Mucosa of stomach (tissue), 1 donor: ENCODE data around the gene DEGS2.

Experiments
- H3K27me3 ChIP-seq: one replicate; pipeline ENCODE4 v1.7.0; 2013; ENCODE audit warnings: mild to moderate bottlenecking, low read length; ENCODE audit not compliant: control insufficient read depth, insufficient read depth
- H3K36me3 ChIP-seq: one replicate; pipeline ENCODE4 v1.7.0; 2013; ENCODE audit warnings: low read length; ENCODE audit not compliant: control insufficient read depth, insufficient read depth
- H3K4me1 ChIP-seq: one replicate; pipeline ENCODE4 v1.7.0; 2013; ENCODE audit warnings: mild to moderate bottlenecking, low read length; ENCODE audit not compliant: control insufficient read depth, insufficient read depth
- H3K4me3 ChIP-seq: one replicate; pipeline ENCODE4 v1.7.0; 2013; ENCODE audit warnings: low read length
- H3K9ac ChIP-seq: one replicate; pipeline ENCODE4 v1.7.0; 2013; ENCODE audit warnings: mild to moderate bottlenecking, low read length, moderate library complexity
- H3K9me3 ChIP-seq: one replicate; pipeline ENCODE4 v1.7.0; 2013; ENCODE audit warnings: mild to moderate bottlenecking, low read length, moderate library complexity; ENCODE audit not compliant: control insufficient read depth
- donor health status: Pancreatic carcinoma.

Gene DEGS2

GRCh38 chr14:100155049-100155621 is 4.3 kb downstream of the DEGS2 start:
- H3K27me3 ChIP-seq = peaks cover 4% of the 10 kb centered on the region
- H3K36me3 ChIP-seq = no peaks in the 10 kb centered on the region
- peaks cover 60% of the 10 kb centered on the region for H3K4me1 ChIP-seq
- peak overlapping the region; percentile 59 for H3K9ac ChIP-seq
- no peaks in the 10 kb centered on the region for H3K9me3 ChIP-seq
- H3K4me3 ChIP-seq = peak overlapping the region; percentile 14

DNA sequence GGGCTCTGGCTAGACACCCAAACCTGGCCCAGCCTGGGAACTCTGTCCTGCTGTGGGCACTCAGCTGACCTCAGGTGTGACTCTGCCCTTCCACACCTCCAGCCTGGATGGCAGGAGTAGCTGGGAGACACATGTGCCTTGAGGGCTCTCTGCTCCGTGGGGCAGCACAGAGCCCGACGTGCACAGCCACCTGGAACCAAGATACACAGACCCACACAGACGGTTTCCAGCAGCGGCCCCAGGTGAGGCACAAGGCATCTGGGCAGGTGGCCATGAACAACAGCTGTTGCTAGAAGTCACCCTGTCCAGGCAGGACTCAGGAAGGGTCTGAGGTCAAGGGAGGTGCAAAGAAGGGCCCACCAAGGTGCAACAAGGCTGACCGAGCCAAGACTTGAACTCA is 5.9 kb downstream of the DEGS2 start:
- Histone ChIP-seq H3K4me1 (peaks cover 75% of the 10 kb centered on the region), H3K27me3 (no peaks in the 10 kb centered on the region), H3K9me3 (no peaks in the 10 kb centered on the region), H3K9ac (no peak overlapping the region), H3K4me3 (no peak overlapping the region), H3K36me3 (no peaks in the 10 kb centered on the region)

GRCh38 chr14:100152091-100152490 is 7.4 kb downstream of the DEGS2 start:
- Histone ChIP-seq H3K9me3 (no peaks in the 10 kb centered on the region), H3K9ac (no peak overlapping the region), H3K4me1 (peaks cover 82% of the 10 kb centered on the region), H3K27me3 (no peaks in the 10 kb centered on the region), H3K4me3 (no peak overlapping the region), H3K36me3 (no peaks in the 10 kb centered on the region)

- Histone ChIP-seq H3K9me3 (no peaks in the 10 kb centered on the region), H3K4me3 (no peak overlapping the region), H3K36me3 (no peaks in the 10 kb centered on the region)
Measured at GRCh38 chr14:100150932-100151587, 8.4 kb downstream of the DEGS2 start.

GRCh38 chr14:100149851-100150611 is 9.4 kb downstream of the DEGS2 start:
- H3K4me3 ChIP-seq = no peak overlapping the region
- peaks cover 82% of the 10 kb centered on the region for H3K4me1 ChIP-seq
- H3K9me3 ChIP-seq = no peaks in the 10 kb centered on the region
- no peaks in the 10 kb centered on the region for H3K27me3 ChIP-seq
- H3K9ac ChIP-seq = peak overlapping the region; percentile 39
- no peaks in the 10 kb centered on the region for H3K36me3 ChIP-seq

More at GRCh38 chr14:100150932-100151587, 8.4 kb downstream of the DEGS2 start:
- peaks cover 82% of the 10 kb centered on the region for H3K4me1 ChIP-seq
- H3K9ac ChIP-seq = peak overlapping the region; percentile 39
- no peaks in the 10 kb centered on the region for H3K27me3 ChIP-seq

- Histone ChIP-seq H3K4me1 (peaks cover 88% of the 10 kb centered on the region), H3K27me3 (no peaks in the 10 kb centered on the region), H3K9ac (no peak overlapping the region), H3K36me3 (no peaks in the 10 kb centered on the region), H3K4me3 (no peak overlapping the region), H3K9me3 (no peaks in the 10 kb centered on the region)
Measured at GRCh38 chr14:100148837-100149731, 10.4 kb downstream of the DEGS2 start.

DNA sequence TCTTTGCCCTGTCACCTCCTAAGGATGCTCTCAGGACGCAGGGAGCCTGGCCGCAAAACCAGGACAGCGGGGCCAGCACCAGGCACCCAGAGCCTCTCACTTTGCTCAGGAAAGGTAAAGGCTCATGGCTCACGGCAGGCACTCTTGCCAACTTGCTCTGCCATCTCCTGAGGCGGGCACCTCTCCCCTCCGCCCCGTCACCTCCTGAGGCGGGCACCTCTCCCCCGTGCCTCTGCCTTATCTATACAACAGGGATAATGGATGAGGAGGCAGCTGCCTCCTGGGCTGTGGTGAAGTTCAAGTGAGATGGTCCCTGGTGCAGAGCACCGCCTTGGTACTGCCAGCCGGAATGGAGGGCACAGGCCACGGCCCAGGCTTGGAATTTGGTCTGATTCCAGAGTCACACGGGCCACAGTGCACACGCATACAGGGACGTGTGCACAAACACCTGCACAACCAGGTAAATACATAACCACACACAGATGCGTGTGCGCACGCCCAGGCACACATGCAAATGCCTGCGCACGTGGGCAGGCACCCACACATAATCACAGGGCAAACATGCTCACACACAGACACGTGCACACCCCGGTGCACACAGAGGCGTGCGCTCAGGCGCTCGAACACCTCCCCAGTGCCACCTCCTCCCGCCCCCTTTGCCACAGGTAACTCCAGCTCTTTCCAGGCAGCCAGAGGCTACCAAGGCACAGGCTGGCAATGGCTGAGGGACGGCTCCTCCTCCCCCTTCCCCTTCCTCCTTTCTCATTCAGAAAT is 11.6 kb downstream of the DEGS2 start:
- no peaks in the 10 kb centered on the region for H3K27me3 ChIP-seq
- H3K4me1 ChIP-seq = peaks cover 93% of the 10 kb centered on the region
- no peaks in the 10 kb centered on the region for H3K36me3 ChIP-seq
- peak overlapping the region; percentile 37 for H3K9ac ChIP-seq
- no peaks in the 10 kb centered on the region for H3K9me3 ChIP-seq
- H3K4me3 ChIP-seq = no peak overlapping the region

DNA sequence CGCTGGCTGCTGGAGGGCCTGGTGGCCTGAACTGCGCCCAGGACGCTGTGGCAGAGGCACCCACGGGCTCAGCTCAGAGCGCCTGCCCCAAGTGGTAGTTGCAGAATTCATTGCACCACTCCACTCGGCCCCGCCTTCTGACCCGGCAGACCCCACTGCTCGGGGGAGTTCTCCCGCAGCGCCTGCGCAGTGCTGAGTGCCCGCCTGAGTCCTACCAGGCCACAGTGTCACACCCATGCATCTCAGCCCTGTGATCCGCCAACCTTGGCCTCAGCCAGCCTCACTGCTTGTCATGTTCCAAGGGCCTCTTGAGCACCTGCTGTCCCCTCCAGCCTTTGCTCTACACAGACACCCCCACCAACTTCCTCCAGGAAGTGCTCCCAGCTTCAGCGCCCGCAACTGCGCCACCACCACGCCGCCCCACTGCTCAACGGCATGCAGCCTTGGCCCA is 12.2 kb downstream of the DEGS2 start:
- no peak overlapping the region for H3K4me3 ChIP-seq
- H3K27me3 ChIP-seq = no peaks in the 10 kb centered on the region
- no peaks in the 10 kb centered on the region for H3K9me3 ChIP-seq
- H3K4me1 ChIP-seq = peaks cover 96% of the 10 kb centered on the region
- no peak overlapping the region for H3K9ac ChIP-seq
- H3K36me3 ChIP-seq = no peaks in the 10 kb centered on the region

DNA sequence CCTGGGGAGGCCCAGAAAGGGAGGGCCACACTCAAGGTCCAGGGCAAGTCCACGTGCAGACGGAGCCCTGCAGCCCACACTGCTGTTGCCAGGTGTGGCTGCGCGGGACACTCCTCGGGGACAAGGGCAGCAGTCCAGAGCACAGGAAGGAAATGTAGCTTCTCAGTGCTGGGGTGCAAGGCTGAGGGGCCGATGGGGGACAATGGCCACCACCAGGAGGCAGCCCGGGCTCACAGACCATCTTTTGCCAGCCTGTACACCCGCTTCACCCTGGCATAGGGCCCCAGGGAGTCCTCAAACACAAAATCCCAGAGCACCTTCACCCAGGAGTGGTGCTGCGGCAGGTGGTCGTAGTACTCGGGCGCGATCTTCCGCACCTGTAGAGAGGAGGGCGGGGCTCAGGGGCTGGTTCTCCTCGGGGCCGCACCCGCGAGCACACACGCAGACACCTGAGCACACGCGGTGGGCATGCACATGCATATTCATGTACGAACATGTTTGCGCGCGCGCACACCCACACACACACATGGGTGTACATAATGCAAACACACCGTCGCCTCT is 12.8 kb downstream of the DEGS2 start:
- H3K9ac ChIP-seq = peak overlapping the region; percentile 62
- peaks cover 96% of the 10 kb centered on the region for H3K4me1 ChIP-seq
- H3K4me3 ChIP-seq = no peak overlapping the region
- H3K9me3 ChIP-seq = no peaks in the 10 kb centered on the region
- H3K27me3 ChIP-seq = no peaks in the 10 kb centered on the region
- H3K36me3 ChIP-seq = no peaks in the 10 kb centered on the region

DNA sequence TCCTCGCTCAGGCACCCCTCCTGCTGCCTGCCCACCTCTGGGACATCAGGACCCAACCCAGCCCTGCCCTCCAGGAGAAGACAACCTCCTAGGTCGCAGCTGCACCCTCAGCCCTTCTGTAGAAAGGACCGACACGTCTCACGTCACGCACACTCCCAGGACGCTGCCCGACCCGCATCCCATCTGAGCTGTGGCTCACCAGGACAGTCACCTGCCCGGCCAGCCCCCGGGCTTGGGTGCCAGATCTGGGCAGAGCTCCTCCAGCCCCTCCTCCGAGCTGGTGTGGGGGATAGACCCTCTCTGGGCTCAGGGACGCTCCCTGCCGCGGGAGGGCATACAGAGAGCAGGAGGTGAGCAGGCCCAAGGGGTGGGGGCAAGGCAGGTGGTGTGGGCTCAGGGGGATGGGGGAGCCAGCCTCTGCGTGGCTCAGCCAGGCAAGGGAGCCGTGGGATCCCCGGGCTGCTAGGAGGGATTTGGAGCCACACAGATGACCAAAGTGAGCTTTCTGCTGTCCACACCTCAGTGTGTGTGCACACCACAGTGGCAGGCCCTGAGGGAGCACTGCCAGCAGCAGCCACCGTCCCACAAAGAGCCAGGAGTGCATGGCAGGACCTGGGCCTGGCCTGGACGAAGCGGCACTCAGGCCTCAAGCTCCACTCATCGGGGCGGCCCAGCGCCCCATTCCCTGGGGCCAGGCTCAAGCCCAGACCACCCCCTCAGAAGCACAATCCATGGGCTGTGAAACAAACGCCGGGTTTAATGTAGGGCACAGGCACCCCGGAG is 13.6 kb downstream of the DEGS2 start:
- Histone ChIP-seq H3K36me3 (no peaks in the 10 kb centered on the region), H3K9me3 (no peaks in the 10 kb centered on the region), H3K4me1 (peaks cover 96% of the 10 kb centered on the region), H3K4me3 (no peak overlapping the region), H3K27me3 (no peaks in the 10 kb centered on the region), H3K9ac (peak overlapping the region; percentile 62)
